ENCODE data around the gene FPR2. TPM values are rescaled to one million over a fixed set of nuclear protein-coding genes. Genes with fewer than 3 reads are reported as not detected.

Gene FPR2
- total and polyA plus RNA-seq, 2 of the 13 experiments (the other 11 are each of a cell fraction or from before 2014, with no cell fraction given): not detected

DNA sequence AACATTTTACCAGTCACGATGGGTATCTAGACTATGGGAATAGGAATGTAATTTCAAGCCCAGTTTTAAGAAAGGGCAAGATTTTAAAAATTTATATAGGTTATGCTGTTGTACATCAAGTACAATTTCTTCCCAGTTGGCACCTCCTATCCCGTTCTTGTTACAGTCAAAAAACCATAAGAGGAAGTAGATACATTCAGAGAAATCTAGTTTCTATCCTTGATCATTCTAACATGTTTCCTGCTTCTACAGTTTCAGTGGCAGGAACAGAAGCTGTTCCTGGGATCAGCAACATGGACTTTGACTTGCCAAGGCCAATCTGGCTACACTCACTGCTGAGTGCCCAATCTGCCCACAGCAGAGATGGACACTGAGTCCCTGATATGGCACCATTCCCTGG is 19.3 kb downstream of the FPR2 start (continued):
- TF ChIP-seq, protein P1, sequence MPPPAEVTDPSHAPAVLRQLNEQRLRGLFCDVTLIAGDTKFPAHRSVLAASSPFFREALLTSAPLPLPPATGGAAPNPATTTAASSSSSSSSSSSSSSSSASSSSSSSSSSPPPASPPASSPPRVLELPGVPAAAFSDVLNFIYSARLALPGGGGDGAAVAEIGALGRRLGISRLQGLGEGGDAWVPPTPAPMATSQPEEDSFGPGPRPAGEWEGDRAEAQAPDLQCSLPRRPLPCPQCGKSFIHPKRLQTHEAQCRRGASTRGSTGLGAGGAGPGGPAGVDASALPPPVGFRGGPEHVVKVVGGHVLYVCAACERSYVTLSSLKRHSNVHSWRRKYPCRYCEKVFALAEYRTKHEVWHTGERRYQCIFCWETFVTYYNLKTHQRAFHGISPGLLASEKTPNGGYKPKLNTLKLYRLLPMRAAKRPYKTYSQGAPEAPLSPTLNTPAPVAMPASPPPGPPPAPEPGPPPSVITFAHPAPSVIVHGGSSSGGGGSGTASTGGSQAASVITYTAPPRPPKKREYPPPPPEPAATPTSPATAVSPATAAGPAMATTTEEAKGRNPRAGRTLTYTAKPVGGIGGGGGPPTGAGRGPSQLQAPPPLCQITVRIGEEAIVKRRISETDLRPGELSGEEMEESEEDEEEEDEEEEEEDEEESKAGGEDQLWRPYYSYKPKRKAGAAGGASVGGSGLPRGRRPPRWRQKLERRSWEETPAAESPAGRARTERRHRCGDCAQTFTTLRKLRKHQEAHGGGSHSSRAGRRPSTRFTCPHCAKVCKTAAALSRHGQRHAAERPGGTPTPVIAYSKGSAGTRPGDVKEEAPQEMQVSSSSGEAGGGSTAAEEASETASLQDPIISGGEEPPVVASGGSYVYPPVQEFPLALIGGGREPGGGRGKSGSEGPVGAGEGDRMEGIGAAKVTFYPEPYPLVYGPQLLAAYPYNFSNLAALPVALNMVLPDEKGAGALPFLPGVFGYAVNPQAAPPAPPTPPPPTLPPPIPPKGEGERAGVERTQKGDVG (CRISPR knock-in tag; IDR thresholded peaks at IDR 0.05; ENCODE audit: borderline replicate concordance): no peak
- TF ChIP-seq, protein P2, sequence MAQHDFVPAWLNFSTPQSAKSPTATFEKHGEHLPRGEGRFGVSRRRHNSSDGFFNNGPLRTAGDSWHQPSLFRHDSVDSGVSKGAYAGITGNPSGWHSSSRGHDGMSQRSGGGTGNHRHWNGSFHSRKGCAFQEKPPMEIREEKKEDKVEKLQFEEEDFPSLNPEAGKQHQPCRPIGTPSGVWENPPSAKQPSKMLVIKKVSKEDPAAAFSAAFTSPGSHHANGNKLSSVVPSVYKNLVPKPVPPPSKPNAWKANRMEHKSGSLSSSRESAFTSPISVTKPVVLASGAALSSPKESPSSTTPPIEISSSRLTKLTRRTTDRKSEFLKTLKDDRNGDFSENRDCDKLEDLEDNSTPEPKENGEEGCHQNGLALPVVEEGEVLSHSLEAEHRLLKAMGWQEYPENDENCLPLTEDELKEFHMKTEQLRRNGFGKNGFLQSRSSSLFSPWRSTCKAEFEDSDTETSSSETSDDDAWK (CRISPR knock-in tag; IDR thresholded peaks at IDR 0.05): no peak
- no peak for TF ChIP-seq NFYC (CRISPR knock-in tag; IDR thresholded peaks at IDR 0.05)

DNA sequence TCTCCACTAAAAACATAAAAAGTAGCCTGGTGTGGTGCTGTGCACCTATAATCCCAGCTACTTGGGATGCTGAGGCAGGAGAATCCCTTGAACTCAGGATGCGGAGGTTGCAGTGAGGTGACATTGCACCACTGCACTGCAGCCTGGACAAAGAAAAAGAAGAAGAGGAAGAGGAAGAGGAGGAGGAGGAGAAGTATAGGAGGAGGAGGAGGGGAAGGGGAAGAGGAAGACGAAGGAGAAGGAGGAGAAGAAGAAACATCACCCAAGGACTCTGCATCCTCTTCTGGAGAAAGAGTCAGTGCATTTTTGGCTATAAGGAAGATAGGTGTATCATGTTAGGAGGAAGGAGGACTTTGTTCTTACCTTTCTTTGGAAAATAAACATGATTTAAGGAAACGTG is 21.0 kb downstream of the FPR2 start:
- H3K4me2 ChIP-seq (ENCODE audit: low read depth, low read length): no peak overlapping the region
- TF ChIP-seq IRX3 (CRISPR knock-in tag; IDR thresholded peaks at IDR 0.05; ENCODE audit: borderline replicate concordance, low read depth) (no peak), ZNF563 (CRISPR knock-in tag; IDR thresholded peaks at IDR 0.05) (no peak), KAT2B (IDR thresholded peaks at IDR 0.05; ENCODE audit: borderline replicate concordance, low read depth, low read length) (no peak), ZNF790 (CRISPR knock-in tag; IDR thresholded peaks at IDR 0.05; ENCODE audit: borderline replicate concordance) (no peak)
- TF ChIP-seq, protein P3, sequence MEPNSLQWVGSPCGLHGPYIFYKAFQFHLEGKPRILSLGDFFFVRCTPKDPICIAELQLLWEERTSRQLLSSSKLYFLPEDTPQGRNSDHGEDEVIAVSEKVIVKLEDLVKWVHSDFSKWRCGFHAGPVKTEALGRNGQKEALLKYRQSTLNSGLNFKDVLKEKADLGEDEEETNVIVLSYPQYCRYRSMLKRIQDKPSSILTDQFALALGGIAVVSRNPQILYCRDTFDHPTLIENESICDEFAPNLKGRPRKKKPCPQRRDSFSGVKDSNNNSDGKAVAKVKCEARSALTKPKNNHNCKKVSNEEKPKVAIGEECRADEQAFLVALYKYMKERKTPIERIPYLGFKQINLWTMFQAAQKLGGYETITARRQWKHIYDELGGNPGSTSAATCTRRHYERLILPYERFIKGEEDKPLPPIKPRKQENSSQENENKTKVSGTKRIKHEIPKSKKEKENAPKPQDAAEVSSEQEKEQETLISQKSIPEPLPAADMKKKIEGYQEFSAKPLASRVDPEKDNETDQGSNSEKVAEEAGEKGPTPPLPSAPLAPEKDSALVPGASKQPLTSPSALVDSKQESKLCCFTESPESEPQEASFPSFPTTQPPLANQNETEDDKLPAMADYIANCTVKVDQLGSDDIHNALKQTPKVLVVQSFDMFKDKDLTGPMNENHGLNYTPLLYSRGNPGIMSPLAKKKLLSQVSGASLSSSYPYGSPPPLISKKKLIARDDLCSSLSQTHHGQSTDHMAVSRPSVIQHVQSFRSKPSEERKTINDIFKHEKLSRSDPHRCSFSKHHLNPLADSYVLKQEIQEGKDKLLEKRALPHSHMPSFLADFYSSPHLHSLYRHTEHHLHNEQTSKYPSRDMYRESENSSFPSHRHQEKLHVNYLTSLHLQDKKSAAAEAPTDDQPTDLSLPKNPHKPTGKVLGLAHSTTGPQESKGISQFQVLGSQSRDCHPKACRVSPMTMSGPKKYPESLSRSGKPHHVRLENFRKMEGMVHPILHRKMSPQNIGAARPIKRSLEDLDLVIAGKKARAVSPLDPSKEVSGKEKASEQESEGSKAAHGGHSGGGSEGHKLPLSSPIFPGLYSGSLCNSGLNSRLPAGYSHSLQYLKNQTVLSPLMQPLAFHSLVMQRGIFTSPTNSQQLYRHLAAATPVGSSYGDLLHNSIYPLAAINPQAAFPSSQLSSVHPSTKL (CRISPR knock-in tag; IDR thresholded peaks at IDR 0.05): no peak
- H3K9me3 ChIP-seq (ENCODE audit: low read length): no peaks in the 10 kb centered on the region
- CTCF ChIA-PET (ENCODE audit: low intra/inter-chr PET ratio, low total read pairs): no interaction called here
- DNase-seq (ENCODE audit: low spot score): no peak
- no peak for FAIRE-seq
- BruUV-seq (replicated peaks): no TSS peak
- 0% methylated on average over 3 of the region's 3 CpGs for WGBS (ENCODE audit: low lambda C conversion rate)
- ATAC-seq: no peak
- POLR2A ChIA-PET: no interaction called here
- H3K4me3 ChIP-seq (replicated peaks in 1 of 3; ENCODE audit: insufficient read depth in 1 of 3, low read depth in 2 of 3, low read length in 3 of 3): no peak overlapping the region
- no peak overlapping the region for H3K9ac ChIP-seq (ENCODE audit: insufficient read depth, low read depth, low read length)
- H3K79me2 ChIP-seq (ENCODE audit: insufficient read depth, low read length): no peaks in the 10 kb centered on the region
- H2AFZ ChIP-seq (ENCODE audit: low read length): no peak overlapping the region
- no peak overlapping the region for H3K27ac ChIP-seq (ENCODE audit: extremely low read length, insufficient read depth, low read length)
- intact Hi-C loops (cut with micrococcal nuclease; ENCODE audit: unreplicated experiment): no loop called here
- H3K36me3 ChIP-seq (replicated peaks in 1 of 2; ENCODE audit: control insufficient read depth in 1 of 2, insufficient read depth in 2 of 2, low read length in 2 of 2): no peaks in the 10 kb centered on the region
- H4K20me1 ChIP-seq (ENCODE audit: insufficient read depth, low read length): no peaks in the 10 kb centered on the region
- H3K27me3 ChIP-seq (ENCODE audit: control insufficient read depth in 1 of 2, insufficient read depth in 2 of 2, low read length in 2 of 2): no peaks in the 10 kb centered on the region
- no peaks in the 10 kb centered on the region for H3K4me1 ChIP-seq (ENCODE audit: insufficient read depth, low read length)
- in situ Hi-C loops (cut with HindIII; ENCODE audit: extremely low pct_ligation_motif_present, low pct_unique_long_range_greater_than_20kb): no loop called here

Data from HepG2 (cell line).